AG08395 (cell line): Measurements from ENCODE around the gene JMY.
"Not testable (repeated sequence)": the region's sequence is repeated elsewhere in the genome, so short reads cannot be mapped to it uniquely, and the experiment has no call there.

Source experiments
- DNase-seq: peaks from one replicate; pipeline ENCODE4 v3.0.0; 2012; ENCODE audit warnings: mixed read lengths, low spot score

JMY gene

DNA sequence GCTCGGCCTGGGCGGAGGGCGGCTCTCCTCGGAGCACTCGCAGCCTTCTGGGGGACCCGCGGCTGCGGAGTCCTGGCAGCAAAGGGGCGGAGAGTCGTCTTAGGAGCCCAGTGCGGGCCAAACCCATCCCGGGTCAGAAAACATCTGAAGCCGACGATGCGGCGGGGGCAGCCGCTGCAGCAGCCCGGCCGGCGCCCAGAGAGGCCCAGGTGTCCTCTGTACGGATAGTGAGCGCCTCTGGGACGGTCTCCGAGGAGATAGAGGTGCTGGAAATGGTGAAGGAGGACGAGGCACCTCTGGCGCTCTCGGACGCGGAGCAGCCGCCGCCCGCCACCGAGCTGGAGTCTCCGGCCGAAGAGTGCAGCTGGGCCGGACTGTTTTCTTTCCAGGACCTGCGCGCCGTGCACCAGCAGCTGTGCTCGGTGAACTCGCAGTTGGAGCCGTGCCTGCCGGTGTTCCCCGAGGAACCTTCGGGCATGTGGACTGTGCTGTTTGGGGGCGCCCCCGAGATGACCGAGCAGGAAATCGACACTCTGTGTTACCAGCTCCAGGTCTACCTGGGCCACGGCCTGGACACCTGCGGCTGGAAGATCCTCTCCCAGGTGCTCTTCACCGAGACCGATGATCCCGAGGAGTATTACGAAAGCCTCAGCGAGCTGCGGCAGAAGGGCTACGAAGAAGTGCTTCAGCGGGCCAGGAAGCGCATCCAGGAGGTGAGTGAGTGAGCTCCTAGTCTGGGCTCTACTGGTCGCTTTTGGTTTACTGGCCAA is 1.2 kb downstream of the JMY start:
- DNase-seq, result peak; percentile 35

DNA sequence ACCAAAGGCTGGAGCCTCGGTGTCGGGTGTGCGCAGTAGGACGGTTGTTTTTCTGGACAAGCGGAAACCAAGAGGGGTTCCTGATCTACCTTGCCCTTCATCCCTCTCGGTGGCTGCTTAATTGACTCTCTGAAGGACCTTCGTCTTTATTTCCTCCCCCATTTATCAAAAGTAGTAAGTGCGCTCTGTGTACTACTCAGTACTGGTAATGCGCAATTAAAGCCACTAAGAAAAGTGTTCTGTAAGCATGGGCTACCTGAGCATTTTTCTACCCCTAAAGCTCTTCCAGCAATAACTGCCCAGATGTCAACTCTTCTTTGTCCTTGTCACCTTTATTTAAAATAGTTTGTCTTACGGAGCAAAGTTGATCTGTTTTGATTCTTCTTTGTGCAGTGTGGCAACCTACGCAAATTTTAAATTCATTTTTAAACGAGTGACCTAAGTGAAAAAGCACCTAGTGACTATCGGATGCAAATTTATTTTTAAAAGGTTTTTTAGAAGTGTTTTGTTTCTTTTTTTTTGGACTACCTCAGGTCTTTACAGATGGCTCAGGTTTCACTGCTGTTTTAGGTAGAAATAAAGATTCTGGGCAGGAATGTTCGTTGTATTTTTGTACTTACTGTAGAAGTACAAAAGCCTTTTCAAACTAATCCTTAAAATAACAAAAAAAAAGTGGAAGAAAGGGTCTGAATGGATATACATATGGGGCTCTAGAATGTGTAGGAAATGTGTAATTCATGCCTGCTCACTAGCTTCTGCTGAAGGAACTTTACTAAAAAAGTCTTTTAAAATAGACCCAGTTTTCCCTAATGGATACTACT is 2.0 kb downstream of the JMY start:
- no peak for DNase-seq

DNA sequence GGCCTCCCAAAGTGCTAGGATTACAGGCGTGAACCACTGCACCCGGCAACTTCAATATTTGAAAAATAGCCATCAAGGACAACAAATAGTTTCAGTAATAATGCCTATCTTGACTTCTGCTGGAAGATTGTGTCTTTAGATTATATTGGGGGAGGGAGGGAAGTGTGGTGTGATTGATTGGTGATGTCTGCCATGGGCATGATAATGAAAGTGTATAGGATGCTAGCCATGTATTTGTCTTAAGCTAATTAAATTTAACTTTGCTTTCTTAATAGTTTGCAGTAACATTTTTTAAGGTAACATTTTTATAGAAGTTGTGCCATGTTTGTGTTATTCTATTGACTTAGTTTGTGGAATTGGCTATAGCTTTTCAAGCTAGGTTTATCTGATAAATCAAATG is 4.6 kb downstream of the JMY start:
- no peak for DNase-seq

DNA sequence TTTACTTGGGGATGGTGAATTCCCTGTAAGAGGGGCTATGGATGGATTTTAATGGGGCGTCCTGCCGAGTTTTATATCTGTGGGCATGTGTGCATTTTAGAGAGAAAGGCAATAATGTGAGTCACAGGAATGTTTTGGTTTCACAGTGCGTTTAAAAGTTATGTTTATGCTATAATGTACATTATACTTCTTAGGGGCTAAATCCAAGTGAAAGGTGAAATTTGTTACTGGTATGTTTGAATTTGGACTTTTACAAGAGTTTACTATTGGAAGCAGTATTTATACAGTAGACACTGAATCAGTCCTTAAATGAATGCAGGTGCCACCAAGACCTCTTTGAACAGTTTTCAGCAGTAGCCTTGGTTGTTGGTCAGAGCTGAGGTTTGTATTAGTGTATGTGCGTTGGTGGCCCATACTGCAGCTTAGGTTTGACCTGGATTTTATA is 5.6 kb downstream of the JMY start:
- DNase-seq, result no peak

DNA sequence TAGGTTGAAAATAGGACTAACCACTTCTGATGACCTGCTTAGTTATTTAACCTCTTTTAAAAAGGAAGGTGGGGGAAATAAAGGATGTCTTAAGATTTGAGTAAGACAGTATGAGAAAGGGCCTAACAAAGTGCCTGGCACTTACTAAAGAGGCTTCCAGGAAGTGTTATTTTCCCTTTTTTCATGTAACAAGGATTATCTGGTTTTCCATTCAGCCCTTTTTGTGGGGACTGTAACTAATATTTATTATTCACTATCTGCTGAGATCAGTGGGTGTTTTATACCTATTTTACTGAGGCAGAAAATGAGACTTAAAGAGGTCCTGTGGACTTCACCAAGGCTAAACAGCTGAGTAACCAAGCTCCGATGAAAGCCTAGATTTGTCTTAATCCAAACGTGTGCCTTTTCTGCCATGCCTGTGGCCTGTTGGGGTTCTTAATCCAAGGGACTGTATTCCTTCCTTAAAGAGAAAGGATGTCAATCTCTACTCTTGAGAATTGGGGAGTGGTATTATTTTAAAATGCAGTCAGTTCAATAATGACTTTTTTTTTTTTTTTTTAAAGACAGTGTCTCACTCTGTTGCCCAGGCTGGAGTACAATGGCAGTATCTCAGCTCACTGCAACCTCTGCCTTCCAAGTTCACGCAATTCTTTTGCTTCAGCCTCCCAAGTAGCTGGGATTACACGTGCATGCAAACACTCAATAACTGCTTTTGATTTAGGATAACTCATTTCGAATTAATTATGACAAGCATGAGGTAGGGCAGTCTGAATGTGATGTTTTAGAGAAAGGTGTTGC is 6.5 kb downstream of the JMY start:
- DNase-seq, result no peak

DNA sequence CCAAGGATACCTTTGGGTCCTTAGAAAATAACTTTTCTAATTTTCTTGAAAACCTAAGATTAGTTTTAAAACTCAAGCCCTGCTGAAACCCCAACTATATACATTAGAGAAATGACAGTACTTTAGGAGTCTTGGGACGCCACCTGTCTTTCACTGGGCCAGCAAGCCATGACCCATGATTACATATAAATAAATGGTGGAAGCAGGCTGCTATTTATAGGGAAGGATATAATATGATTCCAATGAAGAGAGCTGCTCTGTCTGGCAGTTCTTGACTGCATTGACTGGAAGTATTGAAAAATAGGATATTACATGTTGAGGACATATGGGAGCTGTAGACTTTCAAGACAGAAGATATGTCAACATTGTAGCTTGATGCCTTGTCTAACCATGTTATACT is 7.3 kb downstream of the JMY start:
- no peak for DNase-seq

DNA sequence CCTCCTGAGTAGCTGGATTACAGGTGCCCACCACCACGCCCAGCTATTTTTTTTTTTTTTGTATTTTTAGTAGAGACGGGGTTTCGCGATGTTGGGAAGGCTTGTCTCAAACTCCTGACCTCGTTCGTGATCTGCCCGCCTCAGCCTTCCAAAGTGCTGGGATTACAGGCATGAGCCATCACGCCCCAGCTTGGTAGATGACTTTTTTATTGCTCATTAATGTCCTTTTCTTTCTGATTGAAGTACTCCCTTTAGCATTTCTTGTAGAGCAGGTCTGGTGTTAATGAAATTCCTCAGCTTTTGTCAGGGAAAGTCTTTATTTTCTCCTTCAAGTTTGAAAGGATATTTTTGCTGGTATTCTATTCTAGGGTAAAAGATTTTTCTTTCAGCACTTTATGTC is 18.1 kb downstream of the JMY start:
- not testable (repeated sequence) for DNase-seq

DNA sequence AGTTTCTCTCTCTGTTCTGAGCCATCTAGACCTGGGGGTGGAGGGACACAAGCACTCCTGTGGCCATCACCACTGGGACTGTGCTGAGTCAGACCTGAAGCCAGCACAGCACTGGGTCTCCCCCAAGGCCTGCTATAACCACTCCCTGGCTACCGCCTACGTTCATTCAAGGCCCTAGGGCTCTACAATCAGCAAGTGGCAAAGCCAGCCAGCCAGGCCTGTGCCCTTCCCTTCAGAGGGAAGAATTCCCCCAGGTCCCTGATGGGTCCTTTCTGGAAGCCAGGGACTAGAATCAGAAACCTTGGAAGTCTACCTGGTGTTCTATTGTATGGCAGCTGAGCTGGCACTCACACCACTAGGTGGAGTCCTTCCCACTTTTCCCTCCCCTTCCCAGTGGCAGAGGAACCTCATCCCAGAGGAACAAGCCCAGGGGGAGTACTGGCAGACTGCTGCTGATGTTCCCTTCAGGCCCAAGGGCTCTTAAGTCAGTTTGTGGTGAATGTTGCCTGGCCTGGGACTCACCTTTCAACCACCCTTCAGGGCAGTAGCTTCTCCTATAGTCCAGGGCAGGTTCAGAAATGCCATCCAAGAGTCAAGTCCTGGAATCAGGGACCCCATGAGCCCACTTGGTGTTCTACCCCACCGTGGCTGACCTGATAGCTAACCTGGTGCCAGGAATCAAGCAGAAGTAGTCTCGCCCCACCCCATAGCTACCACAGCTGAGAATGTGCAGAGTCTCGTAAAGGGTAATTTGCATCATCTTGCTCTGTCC is 20.0 kb downstream of the JMY start:
- DNase-seq, result peak; percentile 35

DNA sequence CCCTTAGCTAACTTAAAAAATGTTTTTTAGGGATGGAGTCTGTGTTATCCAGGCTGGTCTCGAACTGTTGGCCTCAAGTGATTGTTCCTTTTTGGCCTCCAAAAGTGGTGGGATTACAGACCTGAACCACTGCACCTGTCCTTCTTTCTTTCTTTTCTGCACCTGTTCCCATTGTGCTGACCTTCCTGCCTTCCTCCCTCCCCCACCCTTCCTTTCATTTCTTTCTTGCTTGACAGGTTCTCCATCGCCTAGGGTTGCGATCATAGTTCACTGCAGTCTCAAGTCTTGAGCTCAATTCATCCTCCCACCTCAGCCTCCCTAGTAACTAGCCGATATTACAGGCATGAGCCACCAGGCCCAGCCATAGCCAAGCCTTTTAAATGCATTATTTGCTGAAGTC is 20.6 kb downstream of the JMY start:
- DNase-seq, result no peak

DNA sequence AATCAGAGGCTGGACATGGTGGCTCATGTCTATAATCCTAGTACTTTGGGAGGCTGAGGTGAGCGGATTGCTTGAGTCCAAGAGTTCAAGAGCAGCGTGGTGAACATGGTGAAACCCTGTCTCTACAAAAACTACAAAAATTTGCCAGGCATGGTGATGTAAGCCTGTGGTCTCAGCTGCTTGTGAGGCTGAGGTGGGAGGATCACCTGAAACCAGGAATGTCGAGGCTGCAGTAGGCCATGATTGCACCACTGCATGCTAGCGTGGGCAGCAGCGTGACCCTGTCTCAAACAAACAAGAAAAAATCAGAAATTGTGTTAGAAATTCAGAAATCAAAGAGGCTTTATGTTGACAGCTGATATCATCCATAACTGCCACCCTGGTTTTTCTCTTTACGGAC is 21.4 kb downstream of the JMY start:
- DNase-seq, result no peak

DNA sequence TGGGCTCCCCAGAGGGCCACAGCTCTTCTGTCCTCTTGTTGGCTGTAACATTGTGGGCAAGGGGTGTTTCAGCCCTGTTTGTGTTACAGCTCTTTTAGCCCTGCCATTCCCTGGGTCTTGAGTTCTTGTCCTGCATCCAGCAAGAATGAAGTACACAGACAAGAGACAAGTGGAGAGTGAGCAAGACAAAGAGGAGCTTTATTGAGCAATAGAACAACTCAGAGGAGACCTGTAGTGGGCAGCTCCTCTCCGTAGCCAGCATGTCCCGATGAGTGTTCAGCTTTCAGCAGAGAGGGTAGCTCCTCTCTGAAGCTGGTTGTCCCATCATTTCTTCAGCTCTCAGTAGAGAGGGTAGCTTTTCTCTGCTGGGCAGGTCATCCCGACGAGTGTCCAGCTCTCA is 22.9 kb downstream of the JMY start:
- no peak for DNase-seq

DNA sequence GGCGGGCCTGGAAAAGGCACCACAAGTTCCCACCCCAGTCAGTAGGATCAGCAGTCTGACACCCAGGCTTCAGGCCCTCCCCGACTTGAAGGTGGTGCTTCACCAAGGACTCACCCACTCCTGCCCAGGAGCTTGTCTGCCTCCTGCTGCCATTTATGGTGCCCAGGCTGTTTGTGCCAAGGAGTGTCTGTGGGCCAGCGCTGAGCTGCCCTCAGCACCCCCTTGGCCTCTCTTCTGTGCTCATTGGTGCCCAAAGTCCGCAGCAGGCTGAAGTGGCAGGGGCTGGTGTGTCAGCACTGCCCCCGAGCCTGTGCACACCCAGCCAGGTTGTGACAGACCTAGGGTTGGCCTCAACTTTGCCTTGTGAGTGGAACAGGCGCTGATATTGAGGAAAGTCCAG is 23.5 kb downstream of the JMY start:
- no peak for DNase-seq

DNA sequence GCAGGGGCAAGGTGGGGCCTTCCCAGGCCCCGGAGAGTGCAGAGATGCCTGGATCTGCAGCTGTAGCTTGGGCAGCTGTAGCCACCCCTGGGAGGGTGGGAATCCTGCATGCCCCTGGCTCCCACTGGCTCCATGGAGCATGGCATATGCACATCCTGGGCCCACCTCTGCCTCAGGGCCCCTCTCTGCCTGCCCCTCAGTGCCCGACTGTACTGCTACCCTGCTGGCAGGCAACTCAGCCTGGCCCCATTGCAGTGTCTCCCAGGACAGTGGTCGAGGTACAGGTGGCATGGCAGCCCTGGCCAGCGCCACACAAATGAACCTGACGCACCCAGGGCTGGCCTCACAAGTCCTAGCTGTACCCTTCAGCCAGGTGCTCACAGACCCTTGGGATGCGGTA is 23.9 kb downstream of the JMY start:
- no peak for DNase-seq

DNA sequence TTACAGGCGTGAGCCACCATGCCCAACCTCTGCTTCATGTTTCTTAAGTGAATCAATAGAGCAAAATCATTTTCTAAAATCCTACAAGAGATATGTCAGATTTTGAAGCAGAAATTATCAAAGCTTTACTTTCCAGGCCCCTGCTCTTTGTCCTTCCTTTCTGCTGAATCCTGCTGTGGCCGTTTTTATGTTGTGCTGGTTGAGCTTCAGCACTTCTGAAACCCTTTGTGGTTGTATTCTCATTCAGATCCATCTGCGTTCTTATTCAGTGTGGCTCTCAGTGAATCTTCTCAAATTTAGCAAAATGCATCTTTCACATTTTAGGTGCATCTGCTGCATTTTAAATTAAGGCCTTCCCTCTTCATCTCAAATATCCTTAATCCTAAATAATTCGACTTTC is 26.0 kb downstream of the JMY start:
- no peak for DNase-seq

DNA sequence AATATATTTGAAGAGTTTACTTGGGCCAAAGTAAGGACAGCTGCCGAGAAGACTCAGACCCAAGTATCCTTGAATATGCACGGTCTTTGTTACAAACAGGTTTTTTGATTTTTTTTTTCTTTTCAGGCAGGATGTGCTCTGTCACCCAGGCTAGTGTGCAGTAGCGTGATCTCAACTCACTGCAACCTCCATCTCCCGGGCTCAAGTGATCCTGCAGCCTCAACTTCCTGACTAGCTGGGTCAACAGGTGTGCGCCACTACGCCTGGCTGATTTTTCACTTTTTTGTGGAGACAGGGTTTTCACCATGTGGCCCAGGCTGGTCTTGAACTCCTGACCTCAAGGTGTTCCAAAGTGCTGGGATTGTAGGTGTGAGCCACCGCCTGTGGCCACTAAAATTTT is 27.4 kb downstream of the JMY start:
- no peak for DNase-seq

DNA sequence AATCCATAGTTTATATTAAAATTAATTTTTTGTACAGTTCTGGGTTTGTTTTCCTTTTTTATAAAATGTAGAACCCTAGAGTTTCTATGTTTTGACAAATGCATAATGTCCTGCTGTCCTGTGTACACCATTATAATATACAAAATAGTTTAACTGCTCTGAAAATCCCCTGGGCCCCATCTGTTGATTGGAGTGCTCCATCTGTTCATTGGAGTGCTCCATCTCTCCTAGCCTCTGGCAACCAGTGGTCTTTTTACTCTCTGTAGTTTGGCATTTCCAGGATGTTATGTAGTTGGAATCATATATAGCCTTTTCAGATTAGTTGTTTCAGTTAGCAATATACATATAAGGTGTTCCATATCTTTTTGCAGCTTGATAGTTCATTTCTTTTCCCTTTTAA is 31.2 kb downstream of the JMY start:
- no peak for DNase-seq

DNA sequence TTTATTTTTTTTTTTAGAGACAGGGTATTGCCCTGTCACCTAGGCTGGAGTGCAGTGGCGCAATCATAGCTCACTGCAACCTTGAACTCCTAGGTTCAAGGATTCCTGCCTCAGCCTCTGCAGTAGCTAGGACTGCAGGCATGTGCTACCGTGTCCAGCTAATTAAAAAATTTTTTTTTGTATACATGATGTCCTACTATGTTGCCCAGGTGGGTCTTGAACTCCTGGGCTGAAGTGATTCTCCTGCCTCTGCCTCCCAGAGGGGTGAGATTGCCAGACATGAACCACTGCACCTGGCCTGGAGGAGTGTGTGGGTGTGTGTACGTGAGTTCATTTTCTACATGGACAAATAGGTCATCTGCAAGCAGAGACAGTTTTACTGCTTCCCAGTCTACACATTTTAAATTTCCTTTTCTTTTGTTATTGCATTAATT is 33.8 kb downstream of the JMY start:
- DNase-seq, result no peak

DNA sequence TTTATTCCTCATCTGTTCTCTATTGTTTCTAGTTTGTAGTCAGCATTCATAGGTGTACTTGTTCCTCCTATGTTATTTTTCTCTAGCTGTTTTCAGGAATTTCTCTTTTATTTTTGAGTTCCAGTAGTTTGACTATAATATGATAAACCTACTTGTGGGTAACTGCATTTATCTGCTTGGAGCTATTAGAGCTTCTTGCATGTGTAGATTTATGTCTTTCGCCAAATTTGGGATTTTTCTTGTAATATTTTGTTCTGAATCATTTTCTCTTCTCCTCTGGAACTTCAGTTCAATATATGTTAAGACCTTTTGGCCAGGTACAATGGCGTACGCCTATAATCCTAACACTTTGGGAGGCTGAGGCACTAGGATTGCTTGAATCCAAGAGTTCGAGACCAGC is 37.4 kb downstream of the JMY start:
- no peak for DNase-seq

DNA sequence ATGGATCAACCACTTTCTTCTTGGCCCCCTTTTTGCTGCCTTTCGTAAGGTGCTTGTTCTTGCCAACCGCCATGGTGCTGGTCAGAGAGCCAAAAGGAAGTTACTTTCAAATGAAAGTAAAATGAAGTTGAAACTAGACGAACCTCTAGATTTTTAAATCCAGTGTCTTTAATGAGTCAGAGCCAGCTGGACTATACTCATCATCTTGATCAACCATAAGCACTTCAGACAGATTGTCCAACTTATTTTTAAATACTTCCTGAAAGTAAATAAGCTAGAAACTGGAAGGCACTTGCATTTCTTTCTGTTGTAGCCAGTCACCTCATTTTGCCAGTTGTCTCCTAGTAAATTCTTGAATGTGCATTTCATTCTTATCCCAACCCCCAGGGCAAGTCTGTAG is 48.9 kb downstream of the JMY start:
- no peak for DNase-seq

DNA sequence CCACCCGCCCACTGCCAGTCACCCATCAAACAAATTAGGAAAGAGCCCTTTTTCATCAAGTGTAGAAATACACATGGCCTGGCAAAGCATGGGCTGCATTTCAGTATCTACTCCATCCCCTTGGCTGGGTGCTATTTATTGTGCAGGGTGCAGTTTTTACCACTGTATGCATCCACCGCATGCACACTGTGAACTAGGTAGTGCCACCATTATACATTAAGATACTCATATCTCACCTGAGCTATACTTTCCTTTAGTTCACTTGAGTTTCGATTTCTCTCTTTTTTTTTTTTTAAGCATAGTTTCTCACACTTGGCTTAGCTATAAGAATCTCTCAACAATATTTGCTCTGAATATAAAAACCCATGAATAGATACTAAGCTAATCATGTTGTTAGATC is 49.4 kb downstream of the JMY start:
- DNase-seq, result no peak

DNA sequence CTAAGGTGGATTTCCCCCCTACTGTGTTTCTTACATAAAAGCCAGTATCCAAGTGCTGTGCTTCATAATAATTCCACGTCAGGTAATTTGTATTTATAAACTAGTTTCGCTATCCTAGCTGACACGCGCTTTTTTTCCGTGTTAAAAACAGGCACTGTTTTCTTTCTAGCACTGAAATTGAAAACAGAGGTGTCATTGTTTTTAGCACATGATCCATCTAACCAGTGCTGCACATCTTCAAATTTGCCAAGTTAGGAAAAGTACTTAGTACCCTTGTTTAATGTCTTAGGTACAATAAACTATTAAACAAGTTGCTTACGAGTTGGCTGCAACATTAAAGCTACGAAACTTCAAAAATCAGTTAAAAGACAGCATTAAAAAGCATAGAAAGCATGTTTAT is 49.9 kb downstream of the JMY start:
- DNase-seq, result no peak

DNA sequence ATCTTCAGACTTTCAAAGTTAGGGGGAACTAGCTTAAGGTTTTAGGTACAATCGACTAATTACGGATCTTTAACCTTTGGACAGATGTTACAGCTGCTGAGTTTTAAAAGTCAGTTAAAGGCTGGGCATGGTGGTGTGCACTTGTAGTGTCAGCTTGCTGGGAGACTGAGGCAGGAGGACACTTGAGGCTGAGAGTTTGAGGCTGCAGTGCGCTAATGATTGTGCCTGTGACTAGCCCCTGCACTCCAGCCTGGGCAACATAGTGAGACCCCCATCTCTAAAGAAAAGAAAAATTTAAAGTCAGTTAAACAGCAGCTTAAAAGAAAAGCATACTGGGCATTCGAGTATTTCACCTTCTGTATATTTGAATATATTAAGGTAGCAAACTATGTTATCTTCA is 51.4 kb downstream of the JMY start:
- no peak for DNase-seq
